ENCODE results near the gene ITGBL1.

The ITGBL1 gene

DNA sequence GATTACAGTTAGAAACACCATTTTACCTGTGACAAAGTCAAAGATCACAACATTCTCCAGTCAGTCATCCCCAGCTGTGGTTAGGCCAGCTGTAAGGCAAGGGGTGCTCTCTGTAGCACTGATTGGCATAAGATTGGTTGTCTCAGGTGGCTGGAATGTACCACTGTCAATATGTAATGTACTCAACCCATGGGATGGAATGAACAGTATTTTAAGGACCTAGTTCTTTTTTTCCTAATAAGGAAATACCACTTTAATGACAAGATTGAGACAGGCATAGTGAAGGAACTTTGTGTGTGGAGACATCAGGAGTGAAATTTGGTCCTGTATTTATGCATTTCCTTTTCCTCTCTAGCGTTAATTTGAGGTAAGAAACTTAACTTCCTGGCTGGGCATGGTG is 310.7 kb downstream of the ITGBL1 start:
- TF ChIP-seq CTCF (IDR thresholded peaks at IDR 0.05; ENCODE audit: borderline replicate concordance, insufficient read depth, low read depth, low read length), result no peak
- H3K4me3 ChIP-seq (ENCODE audit: low read depth, low read length), result no peak overlapping the region
